Activated CD8-positive, alpha-beta memory T cell treated with anti-CD3 and anti-CD28 coated beads, Interleukin-2, amount 50 U/mL, for 4 hours (primary cell): ENCODE results near the gene IRS1.

ENCODE experiments used
- DNase-seq: peaks from one replicate; pipeline ENCODE4 v3.0.0-alpha.2; 2020

IRS1 gene

DNA sequence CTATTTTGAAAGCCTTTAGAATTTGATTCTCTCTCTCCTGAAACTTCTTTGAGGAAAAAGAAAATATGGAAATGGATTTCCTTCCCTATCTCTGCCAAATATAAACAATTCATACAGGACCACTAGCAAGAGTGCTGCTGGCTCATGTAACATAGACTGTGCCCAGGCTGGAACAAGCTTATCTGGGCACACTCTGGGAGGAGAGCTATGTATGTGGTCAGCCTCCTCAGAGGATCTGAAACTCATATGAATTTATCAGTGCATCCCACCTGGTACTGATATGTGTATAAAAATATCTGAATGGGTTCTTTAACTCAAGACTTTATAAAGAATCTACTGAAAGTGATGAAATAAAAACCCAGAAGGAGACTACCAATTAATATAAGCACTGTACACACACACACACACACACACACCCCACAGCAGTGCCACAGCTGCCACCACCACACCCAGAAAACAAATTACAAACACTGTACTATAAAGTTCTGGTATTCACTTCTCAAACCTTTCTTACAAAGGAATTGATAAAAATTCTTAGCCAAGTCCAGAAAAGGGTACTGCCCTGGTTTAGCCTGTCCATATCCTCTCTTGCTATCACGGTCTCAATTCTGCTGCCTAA lies 115.6 kb downstream of the IRS1 start:
- no peak for DNase-seq

DNA sequence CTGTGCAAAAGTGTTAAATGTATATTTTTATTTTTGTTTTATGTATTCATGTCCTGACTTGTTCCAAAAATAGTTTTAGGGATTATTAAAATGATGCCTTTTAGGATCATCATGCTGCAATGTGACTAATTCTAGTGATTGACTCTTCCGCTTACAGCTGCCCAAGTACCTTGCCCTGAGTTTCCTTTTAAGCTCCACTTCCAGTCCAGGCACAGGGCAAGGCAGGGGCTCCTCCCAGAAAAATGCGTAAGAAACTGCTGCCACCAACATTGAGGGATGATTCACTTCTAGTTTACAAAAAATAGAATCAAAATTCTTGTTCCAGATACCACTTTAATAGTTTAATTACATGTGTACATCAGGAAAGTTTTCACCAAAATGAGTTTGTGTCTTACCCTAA lies 116.4 kb downstream of the IRS1 start:
- DNase-seq, result no peak
